Activated T-cell treated with anti-CD3 and anti-CD28 coated beads, Interleukin-2, amount 50 U/mL, for 24 hours (primary cell): ENCODE results near the gene ATAD3A.

Experiments used
- DNase-seq: peaks from one replicate; pipeline ENCODE4 v3.0.0-alpha.2; 2020
- H3K27ac Mint-ChIP-seq: 2 replicates; pipeline ENCODE4 v1.8.0; 2020; ENCODE audit warnings: mild to moderate bottlenecking, mixed read lengths
- H3K27me3 Mint-ChIP-seq: 2 replicates; pipeline ENCODE4 v1.8.0; 2020; ENCODE audit warnings: mixed read lengths
- H3K36me3 Mint-ChIP-seq: 2 replicates; pipeline ENCODE4 v1.8.0; 2020; ENCODE audit warnings: low read depth, mixed read lengths
- H3K4me1 Mint-ChIP-seq: 2 replicates; pipeline ENCODE4 v1.8.0; 2020; ENCODE audit warnings: low read depth, mixed read lengths
- H3K4me3 Mint-ChIP-seq: 2 replicates; pipeline ENCODE4 v1.8.0; 2020; ENCODE audit warnings: mild to moderate bottlenecking, moderate library complexity, mixed read lengths
- H3K9me3 Mint-ChIP-seq: 2 replicates; pipeline ENCODE4 v1.8.0; 2020; ENCODE audit warnings: mixed read lengths

The ATAD3A gene

DNA sequence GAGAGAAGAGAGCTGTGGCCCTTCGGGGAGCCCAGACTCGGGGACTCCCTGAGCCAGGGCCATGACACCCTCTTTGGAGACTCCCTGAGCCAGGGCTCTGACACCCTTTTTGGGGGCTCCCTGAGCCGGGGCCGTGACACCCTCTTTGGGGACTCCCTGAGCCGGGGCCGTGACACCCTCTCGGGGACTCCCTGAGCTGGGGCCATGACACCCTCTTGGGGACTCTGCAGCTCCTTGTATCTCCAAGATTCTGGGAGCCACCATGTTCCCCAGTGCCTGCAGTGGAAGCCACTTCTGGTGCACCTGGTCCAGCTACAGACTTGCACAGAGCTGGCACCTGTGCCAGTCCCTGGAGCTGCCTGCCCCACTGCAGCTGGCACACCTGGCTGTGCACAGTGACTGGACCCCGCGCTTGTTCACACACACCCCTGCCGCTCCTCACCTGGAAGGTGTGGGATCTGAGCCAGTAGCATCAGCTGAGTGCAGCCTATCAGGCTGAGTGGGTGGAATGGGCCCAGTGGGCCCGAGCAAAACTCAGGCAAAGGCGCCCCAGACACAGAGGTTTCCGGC lies 66.5 kb downstream of the ATAD3A start:
- Mint-ChIP-seq H3K9me3 (no peaks in the 10 kb centered on the region), H3K4me3 (no peak overlapping the region), H3K4me1 (peaks cover 14% of the 10 kb centered on the region), H3K36me3 (peaks cover 12% of the 10 kb centered on the region), H3K27ac (no peak overlapping the region), H3K27me3 (peaks cover 10% of the 10 kb centered on the region)
- DNase-seq, result no peak

DNA sequence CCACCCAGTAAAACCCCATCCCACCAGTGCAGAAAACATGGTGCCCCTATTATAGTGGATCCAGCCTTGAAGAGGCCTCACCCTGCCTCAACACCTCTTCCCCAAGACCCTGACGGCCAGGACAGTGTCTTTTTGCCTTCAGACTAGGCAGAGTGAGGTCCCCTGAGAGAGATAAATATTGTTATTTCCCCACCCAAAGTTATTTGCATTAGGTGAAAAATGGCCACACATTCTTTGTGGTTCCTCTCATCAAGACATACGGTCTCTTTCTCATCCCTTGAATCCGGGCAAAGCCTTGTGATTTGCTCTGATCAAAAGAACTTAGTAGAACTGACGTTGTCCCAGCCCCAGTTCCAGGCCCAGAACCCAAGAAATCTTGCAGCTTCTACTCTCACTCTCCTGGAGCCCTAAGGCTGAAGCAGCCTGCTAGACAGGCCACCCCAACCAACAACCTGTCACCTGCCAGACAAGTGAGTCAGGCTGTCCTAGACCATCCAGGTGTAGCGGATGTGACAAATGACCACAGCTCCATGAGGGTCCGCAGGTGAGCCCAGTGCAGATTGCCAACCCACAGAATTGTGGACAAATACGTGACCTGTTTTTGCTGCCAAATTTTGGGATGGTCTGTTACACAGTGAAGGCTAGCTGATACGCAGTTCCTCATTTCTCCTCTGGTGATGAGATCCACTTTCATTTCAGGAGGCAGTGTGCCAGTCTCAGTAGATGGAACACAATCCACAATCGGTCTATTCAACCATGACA lies 70.8 kb downstream of the ATAD3A start:
- H3K27ac Mint-ChIP-seq, result no peak overlapping the region
- H3K27me3 Mint-ChIP-seq, result peaks cover 15% of the 10 kb centered on the region
- peaks cover 5% of the 10 kb centered on the region for H3K4me1 Mint-ChIP-seq
- no peak for DNase-seq
- H3K9me3 Mint-ChIP-seq, result no peaks in the 10 kb centered on the region
- H3K4me3 Mint-ChIP-seq, result no peak overlapping the region
- H3K36me3 Mint-ChIP-seq, result no peaks in the 10 kb centered on the region

DNA sequence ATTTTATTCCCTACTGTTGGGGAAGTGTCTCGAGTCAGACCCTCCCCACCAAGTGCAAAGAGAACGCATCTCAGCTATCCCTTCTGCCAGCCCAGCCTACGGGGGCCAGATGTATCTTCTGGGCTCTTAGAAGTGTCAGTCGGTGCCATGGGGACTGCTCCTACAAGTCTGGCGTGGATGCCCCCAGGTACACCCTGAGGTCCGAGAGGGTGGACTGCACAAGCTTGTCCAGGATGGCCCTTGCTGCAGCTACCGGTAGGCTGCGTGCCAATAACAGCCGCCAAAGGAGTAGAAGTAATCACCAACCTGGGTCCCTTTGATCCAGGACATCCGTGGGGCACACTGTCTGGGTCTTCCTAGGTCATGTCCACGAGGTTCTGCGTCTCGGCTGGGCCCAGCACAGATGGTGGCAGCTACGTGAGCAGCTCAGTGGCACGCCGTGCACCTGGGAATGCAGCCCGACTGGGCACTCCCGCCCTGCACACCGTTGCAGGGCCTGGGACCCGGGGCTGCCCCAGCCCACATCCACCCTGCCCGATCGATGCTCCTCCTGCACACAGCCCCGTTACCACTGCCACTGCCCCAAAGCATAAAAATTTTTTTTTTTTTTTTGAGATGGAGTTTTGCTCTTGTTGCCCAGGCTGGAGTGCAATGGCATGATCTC lies 71.5 kb downstream of the ATAD3A start:
- no peaks in the 10 kb centered on the region for H3K9me3 Mint-ChIP-seq
- DNase-seq, result no peak
- H3K36me3 Mint-ChIP-seq, result no peaks in the 10 kb centered on the region
- H3K4me1 Mint-ChIP-seq, result peaks cover 5% of the 10 kb centered on the region
- no peak overlapping the region for H3K27ac Mint-ChIP-seq
- peaks cover 16% of the 10 kb centered on the region for H3K27me3 Mint-ChIP-seq
- H3K4me3 Mint-ChIP-seq, result no peak overlapping the region
